ENCODE data around the gene JTB.

The JTB gene

GRCh38 chr1:153951183-153951582 is 26.3 kb downstream of the JTB start:
- Mint-ChIP-seq H3K27ac (peak overlapping the region; percentile 15), H3K36me3 (ENCODE audit: low read depth) (peaks cover 51% of the 10 kb centered on the region), H3K27me3 (no peaks in the 10 kb centered on the region), H3K4me3 (no peak overlapping the region), H3K4me1 (ENCODE audit: low read depth) (peaks cover 27% of the 10 kb centered on the region), H3K9me3 (no peaks in the 10 kb centered on the region)

GRCh38 chr1:153946622-153947241 is 30.7 kb downstream of the JTB start, which contains the start of gene DENND4B:
Gene DENND4B (minus strand): TSS chr1:153946718. CDS start chr1:153944374, 2,344 bp downstream.
- Mint-ChIP-seq H3K27me3 (no peaks in the 10 kb centered on the region), H3K36me3 (ENCODE audit: low read depth) (peaks cover 48% of the 10 kb centered on the region), H3K4me1 (ENCODE audit: low read depth) (peaks cover 26% of the 10 kb centered on the region), H3K9me3 (no peaks in the 10 kb centered on the region), H3K4me3 (peak within 1 kb of the TSS; percentile 93), H3K27ac (peak within 1 kb of the TSS; percentile 83)

- no peaks in the 10 kb centered on the region for H3K27me3 Mint-ChIP-seq
- no peaks in the 10 kb centered on the region for H3K9me3 Mint-ChIP-seq
- peak overlapping the region; percentile 83 for H3K27ac Mint-ChIP-seq
- peaks cover 47% of the 10 kb centered on the region for H3K36me3 Mint-ChIP-seq (ENCODE audit: low read depth)
- H3K4me3 Mint-ChIP-seq: peak overlapping the region; percentile 93
- peaks cover 26% of the 10 kb centered on the region for H3K4me1 Mint-ChIP-seq (ENCODE audit: low read depth)
Observed at GRCh38 chr1:153945795-153946621, 31.5 kb downstream of the JTB start.

- H3K4me3 Mint-ChIP-seq: peak overlapping the region; percentile 93
- peak overlapping the region; percentile 83 for H3K27ac Mint-ChIP-seq
- H3K9me3 Mint-ChIP-seq: no peaks in the 10 kb centered on the region
- peaks cover 30% of the 10 kb centered on the region for H3K4me1 Mint-ChIP-seq (ENCODE audit: low read depth)
- H3K27me3 Mint-ChIP-seq: no peaks in the 10 kb centered on the region
- H3K36me3 Mint-ChIP-seq (ENCODE audit: low read depth): peaks cover 45% of the 10 kb centered on the region
Observed at GRCh38 chr1:153945131-153945794, 32.2 kb downstream of the JTB start.

GRCh38 chr1:153944827-153945117 is 32.7 kb downstream of the JTB start:
- Mint-ChIP-seq H3K27me3 (no peaks in the 10 kb centered on the region), H3K27ac (peak overlapping the region; percentile 83), H3K4me1 (ENCODE audit: low read depth) (peaks cover 31% of the 10 kb centered on the region), H3K4me3 (peak overlapping the region; percentile 93), H3K9me3 (no peaks in the 10 kb centered on the region), H3K36me3 (ENCODE audit: low read depth) (peaks cover 46% of the 10 kb centered on the region)

GRCh38 chr1:153944005-153944826 is 33.3 kb downstream of the JTB start:
- peaks cover 49% of the 10 kb centered on the region for H3K36me3 Mint-ChIP-seq (ENCODE audit: low read depth)

GRCh38 chr1:153942766-153943549 is 34.5 kb downstream of the JTB start:
- Mint-ChIP-seq H3K27me3 (no peaks in the 10 kb centered on the region), H3K36me3 (ENCODE audit: low read depth) (peaks cover 51% of the 10 kb centered on the region)

More at GRCh38 chr1:153944005-153944826, 33.3 kb downstream of the JTB start:
- H3K27ac Mint-ChIP-seq: peak overlapping the region; percentile 83
- H3K4me1 Mint-ChIP-seq (ENCODE audit: low read depth): peaks cover 31% of the 10 kb centered on the region
- H3K4me3 Mint-ChIP-seq: peak overlapping the region; percentile 93
- no peaks in the 10 kb centered on the region for H3K9me3 Mint-ChIP-seq
- no peaks in the 10 kb centered on the region for H3K27me3 Mint-ChIP-seq

GRCh38 chr1:153941826-153942725 is 35.4 kb downstream of the JTB start:
- no peak overlapping the region for H3K4me3 Mint-ChIP-seq

More at GRCh38 chr1:153942766-153943549, 34.5 kb downstream of the JTB start:
- Mint-ChIP-seq H3K4me1 (ENCODE audit: low read depth) (peaks cover 31% of the 10 kb centered on the region), H3K27ac (no peak overlapping the region), H3K9me3 (no peaks in the 10 kb centered on the region), H3K4me3 (no peak overlapping the region)

GRCh38 chr1:153940756-153941155 is 36.7 kb downstream of the JTB start:
- peaks cover 64% of the 10 kb centered on the region for H3K36me3 Mint-ChIP-seq (ENCODE audit: low read depth)
- no peaks in the 10 kb centered on the region for H3K9me3 Mint-ChIP-seq
- no peak overlapping the region for H3K4me3 Mint-ChIP-seq
- no peaks in the 10 kb centered on the region for H3K27me3 Mint-ChIP-seq
- H3K4me1 Mint-ChIP-seq (ENCODE audit: low read depth): peaks cover 24% of the 10 kb centered on the region
- H3K27ac Mint-ChIP-seq: peak overlapping the region; percentile 75

More at GRCh38 chr1:153941826-153942725, 35.4 kb downstream of the JTB start:
- Mint-ChIP-seq H3K27me3 (no peaks in the 10 kb centered on the region), H3K36me3 (ENCODE audit: low read depth) (peaks cover 58% of the 10 kb centered on the region), H3K9me3 (no peaks in the 10 kb centered on the region), H3K4me1 (ENCODE audit: low read depth) (peaks cover 29% of the 10 kb centered on the region), H3K27ac (no peak overlapping the region)

- Mint-ChIP-seq H3K9me3 (no peaks in the 10 kb centered on the region), H3K27ac (peak overlapping the region; percentile 45), H3K4me1 (ENCODE audit: low read depth) (peaks cover 19% of the 10 kb centered on the region), H3K4me3 (no peak overlapping the region), H3K36me3 (ENCODE audit: low read depth) (peaks cover 72% of the 10 kb centered on the region), H3K27me3 (no peaks in the 10 kb centered on the region)
Observed at GRCh38 chr1:153939476-153939875, 38.0 kb downstream of the JTB start.

GRCh38 chr1:153938996-153939395 is 38.5 kb downstream of the JTB start:
- Mint-ChIP-seq H3K36me3 (ENCODE audit: low read depth) (peaks cover 74% of the 10 kb centered on the region), H3K4me3 (no peak overlapping the region), H3K27me3 (no peaks in the 10 kb centered on the region), H3K9me3 (no peaks in the 10 kb centered on the region), H3K4me1 (ENCODE audit: low read depth) (peaks cover 15% of the 10 kb centered on the region), H3K27ac (peak overlapping the region; percentile 45)

GRCh38 chr1:153937331-153937730 is 40.1 kb downstream of the JTB start:
- no peaks in the 10 kb centered on the region for H3K27me3 Mint-ChIP-seq
- H3K4me1 Mint-ChIP-seq (ENCODE audit: low read depth): peaks cover 5% of the 10 kb centered on the region
- peaks cover 75% of the 10 kb centered on the region for H3K36me3 Mint-ChIP-seq (ENCODE audit: low read depth)
- H3K9me3 Mint-ChIP-seq: no peaks in the 10 kb centered on the region
- H3K4me3 Mint-ChIP-seq: no peak overlapping the region
- no peak overlapping the region for H3K27ac Mint-ChIP-seq

All from stimulated activated naive CD8-positive, alpha-beta T cell treated with anti-CD3 and anti-CD28 coated beads, Interleukin-15, Interleukin-2, amounts not matched to agents 100 ng/mL and 50 ng/mL, for 24 hours (primary cell).